CD4-positive, alpha-beta T cell (primary cell): ENCODE data around the gene PPDPF. TPM values are rescaled to one million over a fixed set of nuclear protein-coding genes. Genes with fewer than 3 reads are reported as not detected.

Experiments
- ATAC-seq: fragments of 200-7000 bp; cut with Tn5 transposase; one replicate; pipeline ENCODE4 v1.10.0; 2022; ENCODE audit warnings: mild to moderate bottlenecking; ENCODE audit not compliant: poor library complexity
- CTCF ChIA-PET: fragments of 350-600 bp; sonication (Branson Sonifier 250); formaldehyde crosslinking; loops from one replicate; lab custom pipeline; 2021; ENCODE audit warnings: antibody characterized with exemption, inconsistent platforms; lab: Charles Lee
- POLR2A ChIA-PET: fragments of 350-600 bp; sonication (Branson Sonifier 250); formaldehyde crosslinking; loops from one replicate; lab custom pipeline; 2021; ENCODE audit warnings: antibody characterized with exemption, inconsistent platforms; lab: Charles Lee
- DNase-seq, 14 experiments: peaks; one replicate each; pipeline ENCODE4 v3.0.0-alpha.2; 2013 to 2020; ENCODE audit warnings: mixed read lengths in 2 of 14
- H3K27ac ChIP-seq, 2 donors: one replicate each; pipeline versions ENCODE4 v1.5.1 to v1.7.0; 2013; ENCODE audit warnings: low read length in 2 of 2, low read depth in 1 of 2, mild to moderate bottlenecking in 1 of 2
- H3K27me3 ChIP-seq, 2 experiments: 1 replicate in 1 of 2; 2 replicates in 1 of 2; pipeline versions ENCODE4 v1.6.1 to v1.7.0; 2013; ENCODE audit warnings: low read length in 2 of 2, control low read depth in 1 of 2, mild to moderate bottlenecking in 1 of 2, moderate library complexity in 1 of 2; ENCODE audit not compliant: insufficient read depth in 2 of 2, control insufficient read depth in 1 of 2
- H3K36me3 ChIP-seq: one replicate; pipeline ENCODE4 v1.6.1; 2013; ENCODE audit warnings: low read length, control low read depth; ENCODE audit not compliant: insufficient read depth
- H3K4me1 ChIP-seq: one replicate; pipeline ENCODE4 v1.6.1; 2013; ENCODE audit warnings: low read length, control low read depth; ENCODE audit not compliant: insufficient read depth
- H3K4me3 ChIP-seq: one replicate; pipeline ENCODE4 v1.5.1; 2013; ENCODE audit warnings: mild to moderate bottlenecking, low read length, moderate library complexity
- H3K9me3 ChIP-seq, 2 experiments: 1 replicate in 1 of 2; 2 replicates in 1 of 2; pipeline versions ENCODE4 v1.6.1 to v1.7.0; 2013; ENCODE audit warnings: low read length in 2 of 2, mild to moderate bottlenecking in 2 of 2, control low read depth in 1 of 2, moderate library complexity in 1 of 2; ENCODE audit not compliant: control insufficient read depth in 1 of 2, insufficient read depth in 1 of 2
- H3K27ac Mint-ChIP-seq: one replicate; pipeline ENCODE4 v1.8.0; 2020; ENCODE audit warnings: mixed read lengths
- H3K27me3 Mint-ChIP-seq: one replicate; pipeline ENCODE4 v1.8.0; 2021; ENCODE audit warnings: mixed read lengths
- H3K36me3 Mint-ChIP-seq: one replicate; pipeline ENCODE4 v1.8.0; 2021; ENCODE audit warnings: low read depth, mixed read lengths
- H3K4me1 Mint-ChIP-seq: one replicate; pipeline ENCODE4 v1.8.0; 2021; ENCODE audit warnings: low read depth, mixed read lengths
- H3K4me3 Mint-ChIP-seq: one replicate; pipeline ENCODE4 v1.8.0; 2020; ENCODE audit warnings: mild to moderate bottlenecking, mixed read lengths
- H3K9me3 Mint-ChIP-seq: one replicate; pipeline ENCODE4 v1.8.0; 2020; ENCODE audit warnings: mixed read lengths
- intact Hi-C, 2 experiments: fragments of 100-400 bp; cut with DNase I in 1 of 2; cut with micrococcal nuclease in 1 of 2; formaldehyde crosslinking; loops; one replicate each; pipeline versions ENCODE4 v1.15.1 to v1.9.0; 2023 to 2025; cut with DNase I, micrococcal nuclease
- total RNA-seq, 174 experiments: library from RNA in 2 of 174; stranded (reverse) in 2 of 174; gene quantifications; one replicate each; pipeline ENCODE4 v1.2.3 and lab custom pipeline; 2021 to 2026
- TF ChIP-seq, protein P1 (sequence below): fragments of 200-600 bp; IDR thresholded peaks from one replicate; pipeline ENCODE4 v1.8.0; 2022; ENCODE audit warnings: antibody characterized with exemption, mild to moderate bottlenecking

Gene PPDPF
- total RNA-seq, 2 experiments from 2014 or later = 249 to 251 TPM

DNA sequence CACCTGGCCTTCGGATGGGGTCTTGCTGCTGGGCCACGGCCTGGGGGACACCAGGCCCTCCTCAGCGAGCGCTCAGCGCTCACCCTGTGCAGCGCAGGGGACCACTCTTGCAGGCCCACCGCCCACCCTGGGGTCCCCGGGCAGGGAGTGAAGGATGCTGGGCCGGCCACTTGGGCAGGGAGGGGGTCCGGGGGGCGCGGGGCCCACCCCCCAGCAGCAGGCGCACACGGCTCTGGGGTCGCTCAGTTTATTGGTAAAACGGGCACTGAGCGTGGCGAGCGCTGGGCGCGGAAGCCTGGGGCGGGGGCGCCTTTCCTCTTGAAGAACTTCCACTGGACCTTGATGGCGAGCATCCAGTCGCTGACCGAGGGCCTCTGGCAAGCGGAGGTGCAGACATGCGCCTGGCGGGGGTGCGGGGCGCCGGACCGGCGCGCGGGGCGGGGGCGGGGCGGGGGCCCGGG, 32.8 kb upstream of the PPDPF start:
- Mint-ChIP-seq H3K27ac (no peak overlapping the region), H3K4me1 (no peaks in the 10 kb centered on the region), H3K36me3 (no peaks in the 10 kb centered on the region), H3K27me3 (peaks cover 37% of the 10 kb centered on the region), H3K4me3 (no peak overlapping the region), H3K9me3 (no peaks in the 10 kb centered on the region)
- Histone ChIP-seq H3K27me3 (peaks cover 22 to 35% of the 10 kb centered on the region in 2 experiments), H3K36me3 (no peaks in the 10 kb centered on the region), H3K4me1 (no peaks in the 10 kb centered on the region), H3K27ac (no peak overlapping the region), H3K9me3 (peaks cover 0 to 21% of the 10 kb centered on the region in 2 experiments), H3K4me3 (no peak overlapping the region)
- CTCF ChIA-PET = no interaction called here
- DNase-seq (no peak), ATAC-seq (no peak)
- POLR2A ChIA-PET = no interaction called here
- TF ChIP-seq, protein P1, sequence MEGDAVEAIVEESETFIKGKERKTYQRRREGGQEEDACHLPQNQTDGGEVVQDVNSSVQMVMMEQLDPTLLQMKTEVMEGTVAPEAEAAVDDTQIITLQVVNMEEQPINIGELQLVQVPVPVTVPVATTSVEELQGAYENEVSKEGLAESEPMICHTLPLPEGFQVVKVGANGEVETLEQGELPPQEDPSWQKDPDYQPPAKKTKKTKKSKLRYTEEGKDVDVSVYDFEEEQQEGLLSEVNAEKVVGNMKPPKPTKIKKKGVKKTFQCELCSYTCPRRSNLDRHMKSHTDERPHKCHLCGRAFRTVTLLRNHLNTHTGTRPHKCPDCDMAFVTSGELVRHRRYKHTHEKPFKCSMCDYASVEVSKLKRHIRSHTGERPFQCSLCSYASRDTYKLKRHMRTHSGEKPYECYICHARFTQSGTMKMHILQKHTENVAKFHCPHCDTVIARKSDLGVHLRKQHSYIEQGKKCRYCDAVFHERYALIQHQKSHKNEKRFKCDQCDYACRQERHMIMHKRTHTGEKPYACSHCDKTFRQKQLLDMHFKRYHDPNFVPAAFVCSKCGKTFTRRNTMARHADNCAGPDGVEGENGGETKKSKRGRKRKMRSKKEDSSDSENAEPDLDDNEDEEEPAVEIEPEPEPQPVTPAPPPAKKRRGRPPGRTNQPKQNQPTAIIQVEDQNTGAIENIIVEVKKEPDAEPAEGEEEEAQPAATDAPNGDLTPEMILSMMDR = no peak
- intact Hi-C loops = no loop called here

DNA sequence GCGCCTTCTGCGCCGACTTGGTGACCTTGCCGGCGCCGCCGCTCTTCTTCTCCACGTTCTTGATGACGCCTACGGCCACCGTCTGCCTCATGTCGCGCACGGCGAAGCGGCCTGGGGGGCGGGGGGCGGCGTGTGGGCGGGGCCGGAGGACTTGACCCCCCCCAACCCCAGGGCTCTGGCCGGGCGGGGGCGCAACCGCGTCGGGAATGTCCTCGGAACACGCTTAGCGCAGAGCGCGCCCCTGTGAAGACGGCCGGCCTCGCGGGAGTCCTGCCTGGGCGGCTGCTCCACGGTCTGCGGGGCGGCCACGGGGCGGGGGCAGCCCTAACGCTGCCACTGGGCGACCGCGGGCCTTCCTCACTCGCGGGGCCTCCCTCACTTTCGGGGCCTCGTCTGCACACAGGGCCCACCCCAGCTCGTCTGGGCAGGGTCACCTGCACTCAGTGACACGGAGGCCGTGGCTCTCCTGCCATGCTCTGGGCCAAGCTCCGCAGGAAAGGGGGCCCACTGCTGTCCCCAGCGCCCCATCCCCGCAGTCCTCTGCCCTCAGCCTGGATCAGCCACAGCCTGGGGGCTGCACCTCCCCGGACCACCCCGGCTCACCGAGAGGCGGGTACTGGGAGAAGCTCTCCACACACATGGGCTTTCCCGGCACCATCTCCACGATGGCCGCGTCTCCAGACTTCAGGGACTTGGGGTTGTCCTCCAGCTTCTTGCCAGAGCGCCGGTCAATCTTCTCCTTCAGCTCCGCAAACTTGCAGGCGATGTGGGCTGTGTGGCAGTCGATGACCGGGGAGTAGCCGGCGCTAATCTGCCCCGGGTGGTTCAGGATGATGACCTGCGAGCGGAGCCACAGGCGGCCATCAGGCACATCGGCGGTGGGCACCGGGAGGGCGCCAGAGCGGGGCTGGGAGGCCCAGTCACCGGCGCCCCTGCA, 32.0 kb upstream of the PPDPF start:
- Mint-ChIP-seq H3K9me3 (no peaks in the 10 kb centered on the region), H3K27me3 (peaks cover 33% of the 10 kb centered on the region), H3K4me3 (no peak overlapping the region), H3K36me3 (no peaks in the 10 kb centered on the region), H3K27ac (no peak overlapping the region), H3K4me1 (no peaks in the 10 kb centered on the region)
- Histone ChIP-seq H3K9me3 (peaks cover 0 to 26% of the 10 kb centered on the region in 2 experiments), H3K36me3 (no peaks in the 10 kb centered on the region), H3K4me1 (no peaks in the 10 kb centered on the region), H3K27me3 (peaks cover 22 to 30% of the 10 kb centered on the region in 2 experiments), H3K4me3 (no peak overlapping the region), H3K27ac (no peak overlapping the region)
- intact Hi-C loops = no loop called here
- no peak for DNase-seq
- ChIA-PET CTCF (no interaction called here), POLR2A (no interaction called here)
- no peak for ATAC-seq
- TF ChIP-seq, protein P1 = no peak

DNA sequence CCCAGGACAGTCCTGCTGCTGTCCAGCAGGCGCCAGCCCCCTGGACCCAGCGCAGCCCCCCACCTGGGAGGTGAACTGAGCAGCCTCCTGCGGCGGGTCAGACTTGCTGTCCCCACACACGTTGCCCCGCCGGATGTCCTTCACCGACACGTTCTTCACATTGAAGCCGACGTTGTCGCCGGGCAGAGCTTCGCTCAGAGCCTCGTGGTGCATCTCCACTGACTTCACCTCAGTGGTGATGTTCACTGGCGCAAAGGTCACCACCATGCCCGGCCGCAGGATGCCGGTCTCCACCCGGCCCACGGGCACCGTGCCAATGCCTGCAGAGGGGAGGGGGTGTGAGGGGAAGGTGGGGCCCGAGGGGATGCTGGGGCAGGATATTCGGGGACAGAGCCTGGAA, 30.1 kb upstream of the PPDPF start:
- Histone ChIP-seq H3K4me1 (no peaks in the 10 kb centered on the region), H3K27ac (no peak overlapping the region), H3K4me3 (no peak overlapping the region), H3K9me3 (peaks cover 0 to 26% of the 10 kb centered on the region in 2 experiments), H3K27me3 (peaks cover 20 to 30% of the 10 kb centered on the region in 2 experiments), H3K36me3 (no peaks in the 10 kb centered on the region)
- ATAC-seq = no peak
- Mint-ChIP-seq H3K4me3 (no peak overlapping the region), H3K27ac (no peak overlapping the region), H3K4me1 (no peaks in the 10 kb centered on the region), H3K36me3 (no peaks in the 10 kb centered on the region), H3K9me3 (no peaks in the 10 kb centered on the region), H3K27me3 (peaks cover 29% of the 10 kb centered on the region)
- POLR2A ChIA-PET = no interaction called here
- intact Hi-C loops = no loop called here
- TF ChIP-seq, protein P1 = no peak
- DNase-seq = no peak
- CTCF ChIA-PET = no interaction called here
